Left ventricle myocardium inferior (tissue), 1 donor: ENCODE measurements around the gene CFHR4. TPM values are rescaled to one million over a fixed set of nuclear protein-coding genes. Genes with fewer than 3 reads are reported as not detected.

Experiments used
- DNase-seq: peaks from one replicate; pipeline ENCODE4 v3.0.0-alpha.2; 2020
- H3K27ac ChIP-seq: fragments of 200-600 bp; replicated peaks from 2 replicates; pipeline ENCODE4 v1.8.0; 2021
- H3K27me3 ChIP-seq: fragments of 200-600 bp; 2 replicates; pipeline ENCODE4 v1.8.0; 2021; ENCODE audit warnings: low read depth
- H3K36me3 ChIP-seq: fragments of 200-600 bp; 2 replicates; pipeline ENCODE4 v1.8.0; 2021
- H3K4me1 ChIP-seq: fragments of 200-600 bp; 2 replicates; pipeline ENCODE4 v1.8.0; 2021
- H3K4me3 ChIP-seq: fragments of 200-600 bp; 2 replicates; pipeline ENCODE4 v1.8.0; 2021; ENCODE audit warnings: mild to moderate bottlenecking, moderate library complexity
- H3K9me3 ChIP-seq: fragments of 200-600 bp; replicated peaks from 2 replicates; pipeline ENCODE4 v1.8.0; 2021
- CTCF ChIP-seq: fragments of 200-600 bp; IDR thresholded peaks from 2 replicates; pipeline ENCODE4 v1.8.0; 2021; ENCODE audit warnings: antibody characterized with exemption, mild to moderate bottlenecking, borderline replicate concordance
- intact Hi-C: fragments of 100-400 bp; cut with micrococcal nuclease; formaldehyde crosslinking; loops from one replicate; pipeline ENCODE4 v1.11.0; 2022
- total RNA-seq: library from RNA; stranded (reverse); fragmentation: NEBNext Ultra II Directional; extraction: Animal tissue kit (Norgen Biotek cat#: 25700); gene quantifications from one replicate; pipeline ENCODE4 v1.2.1, GENCODE V29; 2021
- donor health status: DM: no; HTN: yes; CAD: no; lungs with severe emphysema.

CFHR4 gene
- total RNA-seq, 1 donor from 2014 or later = not detected

GRCh38 chr1:196890668-196891067 lies 2.8 kb downstream of the CFHR4 start:
- no peak overlapping the region for H3K4me3 ChIP-seq
- H3K27me3 ChIP-seq = peaks cover 17% of the 10 kb centered on the region
- DNase-seq = no peak
- no peak overlapping the region for H3K27ac ChIP-seq
- peaks cover 10% of the 10 kb centered on the region for H3K9me3 ChIP-seq
- no peaks in the 10 kb centered on the region for H3K36me3 ChIP-seq
- TF ChIP-seq CTCF = no peak
- intact Hi-C loops = no loop called here
- H3K4me1 ChIP-seq = no peaks in the 10 kb centered on the region

DNA sequence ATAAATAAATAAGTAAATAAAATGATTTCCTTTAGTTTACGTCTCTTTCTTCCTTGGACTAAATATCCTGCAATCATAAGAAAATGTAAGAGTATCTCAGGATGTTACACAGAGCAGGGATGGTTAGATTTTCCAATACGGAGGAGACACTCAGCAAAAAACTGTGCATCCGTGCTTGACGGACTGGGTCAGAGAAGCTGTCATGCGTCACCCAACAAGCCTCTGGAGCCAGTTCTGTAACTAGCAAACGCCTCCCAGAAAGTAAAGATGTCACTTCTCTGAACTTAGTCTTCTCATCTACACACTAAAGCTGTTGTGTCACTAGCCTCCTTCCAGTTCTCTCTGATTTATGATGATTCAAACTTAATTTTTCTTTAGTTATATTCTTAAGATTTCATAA lies 3.4 kb downstream of the CFHR4 start:
- Histone ChIP-seq H3K36me3 (no peaks in the 10 kb centered on the region), H3K4me3 (no peak overlapping the region), H3K9me3 (peaks cover 8% of the 10 kb centered on the region), H3K4me1 (no peaks in the 10 kb centered on the region), H3K27ac (no peak overlapping the region), H3K27me3 (peaks cover 20% of the 10 kb centered on the region)
- no peak for TF ChIP-seq CTCF
- intact Hi-C loops = no loop called here
- DNase-seq = no peak

- intact Hi-C loops = no loop called here
- Histone ChIP-seq H3K4me1 (no peaks in the 10 kb centered on the region), H3K27me3 (peaks cover 48% of the 10 kb centered on the region), H3K36me3 (no peaks in the 10 kb centered on the region), H3K27ac (no peak overlapping the region), H3K4me3 (no peak overlapping the region), H3K9me3 (no peaks in the 10 kb centered on the region)
- TF ChIP-seq CTCF = no peak
- DNase-seq = no peak
Observed at GRCh38 chr1:196896355-196896754, 8.5 kb downstream of the CFHR4 start.

DNA sequence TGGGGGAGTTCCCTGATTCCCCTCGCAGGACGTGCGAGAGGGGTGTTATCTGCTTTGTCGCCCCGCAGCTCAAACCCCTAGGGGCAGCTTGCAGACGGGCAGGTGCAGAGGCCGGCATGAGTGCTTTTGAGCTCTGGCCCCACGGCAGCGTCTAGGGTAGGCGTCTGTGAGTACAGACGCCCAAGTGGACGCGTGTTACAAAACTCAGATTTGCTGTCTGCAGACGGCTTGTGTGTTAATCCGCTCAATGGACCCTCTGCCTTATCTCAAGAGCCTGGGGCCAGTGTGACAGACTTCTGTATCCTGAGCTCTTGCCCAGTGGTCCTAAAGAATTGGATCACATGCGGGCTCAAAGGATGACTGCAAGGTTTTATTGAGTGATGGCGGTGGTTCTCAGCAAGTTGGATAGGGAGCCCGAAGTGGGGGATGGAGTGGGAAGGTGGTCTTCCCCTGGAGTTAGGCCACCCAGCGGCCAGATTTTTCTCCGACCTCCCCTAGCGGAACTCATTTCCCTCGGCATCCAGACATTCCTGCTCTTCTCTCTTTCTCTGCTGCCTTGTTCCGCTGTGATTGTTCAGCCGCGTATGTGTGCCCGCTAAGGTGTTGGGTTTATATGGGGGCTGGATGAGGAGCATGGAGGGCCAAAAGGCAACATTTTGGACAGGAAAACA lies 9.4 kb downstream of the CFHR4 start:
- peaks cover 48% of the 10 kb centered on the region for H3K27me3 ChIP-seq
- DNase-seq = no peak
- intact Hi-C loops = no loop called here
- no peak for TF ChIP-seq CTCF
- no peaks in the 10 kb centered on the region for H3K36me3 ChIP-seq
- no peaks in the 10 kb centered on the region for H3K4me1 ChIP-seq
- H3K4me3 ChIP-seq = no peak overlapping the region
- H3K9me3 ChIP-seq = no peaks in the 10 kb centered on the region
- no peak overlapping the region for H3K27ac ChIP-seq

GRCh38 chr1:196902344-196902743 lies 14.5 kb downstream of the CFHR4 start:
- H3K27me3 ChIP-seq = peaks cover 27% of the 10 kb centered on the region
- H3K9me3 ChIP-seq = no peaks in the 10 kb centered on the region
- H3K27ac ChIP-seq = no peak overlapping the region
- no peaks in the 10 kb centered on the region for H3K36me3 ChIP-seq
- H3K4me1 ChIP-seq = no peaks in the 10 kb centered on the region
- intact Hi-C loops = no loop called here
- DNase-seq = no peak
- TF ChIP-seq CTCF = no peak
- H3K4me3 ChIP-seq = no peak overlapping the region
